Measurements from ENCODE around the gene UBE2J2. TPM values are rescaled to one million over a fixed set of nuclear protein-coding genes. Genes with fewer than 3 reads are reported as not detected.

The UBE2J2 gene
- total RNA-seq, 1 donor from 2014 or later: 50.5 TPM

GRCh38 chr1:1310476-1311053 is 36.9 kb upstream of the UBE2J2 start:
- DNase-seq (ENCODE audit: low spot score): no peak
- intact Hi-C loops (cut with DNase I): no loop called here
- no peak for ATAC-seq

GRCh38 chr1:1310109-1310385 is 36.4 kb upstream of the UBE2J2 start:
- DNase-seq (ENCODE audit: low spot score): no peak
- intact Hi-C loops (cut with DNase I): no loop called here
- ATAC-seq: no peak

GRCh38 chr1:1309251-1310108 is 35.8 kb upstream of the UBE2J2 start:
- intact Hi-C loops (cut with DNase I): no loop called here
- no peak for ATAC-seq
- no peak for DNase-seq (ENCODE audit: low spot score)

- ATAC-seq (no peak), DNase-seq (ENCODE audit: low spot score) (no peak)
- intact Hi-C loops (cut with DNase I): no loop called here
Observed at GRCh38 chr1:1308756-1309250, 35.1 kb upstream of the UBE2J2 start.

GRCh38 chr1:1307923-1308755 is 34.5 kb upstream of the UBE2J2 start, which contains the start of the genes ACAP3 and PUSL1:
Gene ACAP3, minus strand, starts transcription at chr1:1307930. Its CDS starts 115 bp downstream, at chr1:1307815.
Gene PUSL1, plus strand, starts transcription at chr1:1308597. Its CDS starts 47 bp downstream, at chr1:1308644.
- DNase-seq (ENCODE audit: low spot score) (peak; percentile 96), ATAC-seq (peak; percentile 73)
- intact Hi-C loops (cut with DNase I): no loop called here

- ATAC-seq (no peak), DNase-seq (ENCODE audit: low spot score) (no peak)
- intact Hi-C loops (cut with DNase I): no loop called here
Observed at GRCh38 chr1:1307261-1307922, 33.7 kb upstream of the UBE2J2 start.

GRCh38 chr1:1306661-1307260 is 33.1 kb upstream of the UBE2J2 start:
- no peak for ATAC-seq
- no peak for DNase-seq (ENCODE audit: low spot score)
- intact Hi-C loops (cut with DNase I): no loop called here

GRCh38 chr1:1306070-1306660 is 32.5 kb upstream of the UBE2J2 start:
- no peak for ATAC-seq
- DNase-seq (ENCODE audit: low spot score): no peak

GRCh38 chr1:1305300-1306069 is 31.8 kb upstream of the UBE2J2 start:
- DNase-seq (ENCODE audit: low spot score): peak; percentile 85
- intact Hi-C loops (cut with DNase I): no loop called here
- peak; percentile 67 for ATAC-seq

More at GRCh38 chr1:1306070-1306660, 32.5 kb upstream of the UBE2J2 start:
- intact Hi-C loops (cut with DNase I): no loop called here

GRCh38 chr1:1304331-1305299 is 31.0 kb upstream of the UBE2J2 start:
- ATAC-seq: peak; percentile 63
- peak; percentile 87 for DNase-seq (ENCODE audit: low spot score)
- intact Hi-C loops (cut with DNase I): no loop called here

GRCh38 chr1:1303736-1304135 is 30.1 kb upstream of the UBE2J2 start:
- ATAC-seq (no peak), DNase-seq (ENCODE audit: low spot score) (no peak)
- intact Hi-C loops (cut with DNase I): no loop called here

GRCh38 chr1:1302951-1303509 is 29.4 kb upstream of the UBE2J2 start:
- intact Hi-C loops (cut with DNase I): no loop called here
- no peak for DNase-seq (ENCODE audit: low spot score)
- ATAC-seq: no peak

- ATAC-seq (no peak), DNase-seq (ENCODE audit: low spot score) (no peak)
- intact Hi-C loops (cut with DNase I): no loop called here
Observed at GRCh38 chr1:1302006-1302430, 28.4 kb upstream of the UBE2J2 start.

- DNase-seq (ENCODE audit: low spot score) (no peak), ATAC-seq (no peak)
- intact Hi-C loops (cut with DNase I): no loop called here
Observed at GRCh38 chr1:1300352-1300739, 26.7 kb upstream of the UBE2J2 start.

- no peak for ATAC-seq
Observed at GRCh38 chr1:1299686-1300351, 26.2 kb upstream of the UBE2J2 start.

More at GRCh38 chr1:1299686-1300351, 26.2 kb upstream of the UBE2J2 start:
- no peak for DNase-seq (ENCODE audit: low spot score)
- intact Hi-C loops (cut with DNase I): no loop called here

All from sciatic nerve (tissue), 2 donors.